Measurements from ENCODE around the gene TRAF7.

GRCh38 chr16:2157480-2158261, 2.1 kb downstream of the TRAF7 start:
- TF ChIP-seq EZH2 (IDR thresholded peaks at IDR 0.05; ENCODE audit: borderline replicate concordance, low read length): no peak
- no peak for TF ChIP-seq CTCF (conservative IDR thresholded peaks at IDR 0.05 in 1 of 2, IDR thresholded peaks at IDR 0.05 in 1 of 2; ENCODE audit: extremely low read depth in 1 of 2, insufficient read depth in 1 of 2, low read depth in 1 of 2, low read length in 2 of 2)

Measured in mammary epithelial cell (primary cell).